Fibroblast of skin of right quadriceps (primary cell): ENCODE measurements around the gene COL18A1.

Experiments
- DNase-seq: peaks from one replicate; pipeline ENCODE4 v3.0.0-alpha.2; 2013

COL18A1 gene

DNA sequence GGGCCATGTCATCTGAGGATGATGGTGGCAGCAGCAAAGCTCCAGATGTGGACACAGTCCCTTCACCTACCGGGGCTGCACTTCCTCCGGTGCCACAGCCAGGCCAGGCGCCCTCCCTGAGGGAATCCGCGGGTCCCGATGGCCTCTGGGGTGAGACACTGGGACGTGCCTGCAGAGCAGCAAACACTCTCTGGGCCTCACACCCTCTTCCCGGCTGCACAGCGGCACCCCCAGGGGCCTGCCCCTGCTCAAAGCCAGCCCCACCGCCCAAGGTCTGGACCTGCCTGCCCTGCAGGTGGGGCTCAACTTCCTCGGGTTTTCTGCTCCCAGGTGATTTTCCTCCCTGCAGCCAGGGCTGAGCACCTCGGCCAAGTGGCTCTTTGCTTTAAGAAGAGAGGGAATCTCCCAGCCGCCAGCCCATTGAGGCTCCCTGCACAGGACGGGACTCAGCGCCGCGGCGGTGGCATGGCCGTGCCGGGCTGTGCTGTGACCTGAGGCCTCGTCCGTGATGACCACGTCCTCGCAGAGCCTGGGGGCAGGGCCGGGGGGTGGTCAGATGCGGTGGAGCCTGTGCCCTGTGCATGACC is 21.3 kb upstream of the COL18A1 start:
- no peak for DNase-seq

DNA sequence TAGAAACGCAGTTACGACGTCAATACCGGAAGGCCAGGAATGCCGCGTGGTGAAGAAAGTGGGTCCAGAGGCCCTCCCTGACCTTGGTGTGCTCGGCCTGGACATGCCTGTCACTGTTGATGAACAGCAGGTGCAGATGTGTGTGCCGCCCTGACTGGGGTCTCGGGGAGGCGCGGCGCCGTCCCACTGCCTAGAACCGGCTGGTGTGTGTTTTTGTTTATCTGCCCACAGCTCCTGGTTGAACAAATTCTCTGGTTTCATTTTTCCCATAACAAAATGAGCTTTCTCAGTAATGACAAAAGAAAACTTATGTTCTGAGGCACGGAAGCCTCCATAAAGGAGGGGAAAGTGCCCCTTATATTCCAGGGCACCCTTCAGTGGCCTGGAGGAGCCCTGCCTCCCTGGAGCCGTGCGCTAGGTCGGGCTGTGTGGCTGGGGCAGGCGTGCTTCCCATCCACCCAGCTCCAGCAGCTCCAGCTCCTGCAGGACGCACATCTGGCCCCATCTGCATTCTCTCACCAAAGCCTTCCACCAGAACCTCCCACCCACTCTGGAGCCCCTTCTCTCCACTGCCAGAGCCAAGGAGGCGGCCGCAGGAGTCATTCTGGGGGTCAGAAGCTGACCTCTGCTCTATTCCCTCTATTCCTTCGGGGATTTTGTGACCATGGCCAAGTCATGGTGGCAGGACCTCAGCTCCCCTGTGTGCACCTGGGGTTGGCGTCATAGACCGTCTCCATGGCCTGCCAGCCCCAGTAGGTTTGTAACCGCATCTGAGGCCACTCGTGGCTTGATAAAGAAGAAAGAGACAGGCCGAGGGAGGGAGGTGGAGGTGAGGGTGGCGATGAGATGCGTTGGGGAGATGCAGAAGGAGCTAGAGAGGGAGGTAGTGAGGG is 20.1 kb upstream of the COL18A1 start:
- no peak for DNase-seq

DNA sequence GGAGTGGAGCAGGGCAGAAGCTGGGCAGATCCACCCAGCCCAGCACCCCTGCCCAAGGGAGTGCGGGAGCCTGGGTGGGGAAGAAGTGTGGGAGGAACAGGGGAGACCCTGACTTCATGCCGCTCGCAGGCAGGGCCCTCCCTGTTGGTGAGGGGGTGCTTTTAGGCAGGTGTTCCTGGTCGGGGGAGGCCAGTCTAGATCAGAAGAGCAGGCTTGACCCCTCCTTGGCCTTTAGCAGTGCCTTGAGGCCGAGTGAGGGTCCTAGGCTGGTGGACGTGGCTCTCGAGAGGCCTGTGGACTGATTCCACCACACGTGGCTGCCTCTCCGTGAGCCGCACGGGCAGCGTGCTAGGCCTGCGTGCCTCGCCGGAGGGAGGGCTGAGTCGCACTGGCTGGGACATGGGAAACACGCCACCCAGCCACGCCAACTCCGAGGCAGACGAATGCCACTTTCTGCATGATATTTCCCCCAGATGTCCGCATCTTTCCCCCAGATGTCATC is 19.4 kb upstream of the COL18A1 start:
- no peak for DNase-seq

DNA sequence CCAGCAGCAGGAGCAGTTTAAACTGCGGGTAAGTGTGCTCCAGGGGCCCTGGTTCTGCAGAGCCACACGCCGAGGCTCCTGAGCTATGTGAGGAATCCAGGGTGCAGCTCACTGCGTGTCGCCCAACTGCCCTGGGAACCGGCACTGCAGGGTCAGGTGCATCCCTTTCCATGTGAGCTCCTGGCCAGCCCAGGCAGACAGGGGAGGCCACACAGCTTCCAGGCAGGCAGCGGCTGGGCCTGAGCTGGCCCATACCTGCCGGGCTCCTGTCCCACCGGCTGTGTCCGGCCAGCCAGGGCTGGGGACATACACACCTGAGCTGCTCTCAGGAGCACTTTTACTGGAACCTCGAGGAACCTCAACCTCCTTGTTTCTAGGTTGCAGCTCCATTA is 18.6 kb upstream of the COL18A1 start:
- no peak for DNase-seq

DNA sequence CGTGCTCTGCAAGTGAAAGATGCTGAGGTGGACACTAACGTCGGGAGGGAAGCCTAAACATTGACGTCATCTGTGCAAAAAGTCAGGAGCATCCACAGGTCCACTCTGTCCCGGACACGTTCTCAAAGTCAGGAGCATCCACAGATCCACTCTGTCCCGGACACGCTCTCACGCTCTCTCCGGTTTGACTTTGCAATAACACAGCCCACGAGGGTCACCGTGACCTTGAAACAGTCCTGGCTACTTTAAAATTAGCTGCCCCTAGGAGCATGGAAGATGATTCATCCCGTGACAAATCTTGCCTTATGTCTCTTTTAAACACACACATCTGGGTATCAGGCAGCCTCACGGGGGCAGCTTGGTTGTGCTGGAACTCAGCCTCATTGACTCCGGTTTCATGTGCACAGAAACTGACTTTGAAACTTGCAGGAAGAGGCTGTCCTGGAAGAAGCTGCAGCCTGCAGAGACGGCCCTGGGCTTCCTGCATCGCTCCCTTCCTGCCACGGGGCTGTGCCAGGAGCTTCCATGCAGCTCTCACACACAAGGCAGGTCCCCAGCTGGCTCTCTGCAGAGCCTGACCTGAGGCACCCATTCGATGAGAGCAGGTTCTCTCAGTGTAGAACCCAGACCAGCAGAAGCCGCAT is 18.1 kb upstream of the COL18A1 start:
- peak; percentile 87 for DNase-seq

DNA sequence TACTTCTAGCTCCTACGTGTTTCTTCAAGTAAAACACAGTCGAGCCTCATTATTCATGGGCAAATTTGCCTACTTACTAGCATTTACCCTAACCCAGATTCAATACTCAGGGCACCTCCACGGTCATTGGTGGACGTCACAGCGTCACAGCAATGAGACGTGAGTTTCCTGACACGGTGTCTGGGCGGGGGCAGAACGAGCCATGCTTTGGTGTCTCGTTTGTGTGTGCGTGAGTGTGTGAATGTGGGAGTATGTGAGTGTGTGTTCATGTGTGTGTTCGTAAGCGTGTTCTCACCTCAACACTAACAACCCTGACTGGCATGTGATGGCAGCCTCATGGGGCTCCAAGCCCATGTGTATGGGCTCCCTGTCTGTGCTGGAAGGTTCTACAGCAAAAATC is 17.5 kb upstream of the COL18A1 start:
- DNase-seq, result no peak

DNA sequence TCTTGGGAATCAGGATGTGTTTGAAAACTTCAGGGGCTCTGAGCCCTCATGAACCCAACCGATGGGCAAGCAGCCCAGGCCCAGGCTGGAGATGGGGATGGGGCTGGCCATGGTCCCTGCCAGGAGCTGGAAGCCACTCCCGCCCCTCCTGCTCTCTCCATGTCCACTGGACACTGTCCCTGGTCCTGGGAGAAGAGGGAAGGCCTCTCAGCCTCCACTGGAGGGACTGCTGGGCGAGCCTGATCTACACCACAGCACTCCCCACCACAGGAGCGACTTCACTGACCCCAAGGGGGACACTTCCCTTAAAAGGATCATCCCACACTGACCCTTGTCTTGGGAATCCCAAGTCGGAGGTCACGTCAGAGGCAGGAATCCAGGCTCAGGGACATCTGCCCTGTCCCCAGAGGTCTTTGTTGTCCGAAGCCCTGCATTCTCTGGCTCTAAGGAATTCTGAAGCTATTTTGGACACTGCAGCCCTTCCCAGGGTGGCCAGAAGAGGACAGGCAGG is 16.9 kb upstream of the COL18A1 start:
- DNase-seq, result no peak

DNA sequence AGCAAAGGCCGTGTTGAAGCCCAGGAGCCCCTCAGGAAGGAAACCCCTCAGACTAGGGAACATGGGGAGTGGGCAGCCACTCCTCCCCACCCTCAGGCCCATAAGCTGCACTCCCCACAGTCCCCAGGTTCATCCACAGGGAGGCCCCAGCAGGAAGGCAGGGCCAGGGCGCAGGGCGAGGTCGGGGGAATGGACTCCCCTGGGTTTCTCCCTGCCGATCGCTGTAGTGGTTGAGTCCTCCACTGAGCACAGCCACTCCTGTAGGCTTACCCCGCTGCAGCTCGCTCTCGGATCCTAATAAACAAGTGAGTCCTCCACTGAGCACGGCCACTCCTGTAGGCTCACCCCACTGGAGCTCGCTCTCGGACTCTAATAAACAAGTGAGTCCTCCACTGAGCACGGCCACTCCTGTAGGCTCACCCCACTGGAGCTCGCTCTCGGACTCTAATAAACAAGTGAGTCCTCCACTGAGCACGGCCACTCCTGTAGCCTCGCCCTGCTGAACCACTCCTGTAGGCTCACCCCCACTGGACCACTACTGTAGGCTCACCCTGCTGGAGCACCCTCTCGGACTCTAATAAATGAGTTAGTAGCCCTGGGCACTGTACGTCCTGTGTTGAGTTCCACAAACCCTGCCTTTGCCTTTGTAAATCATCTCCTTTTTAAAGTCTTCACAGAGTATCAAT is 16.2 kb upstream of the COL18A1 start:
- DNase-seq, result no peak

DNA sequence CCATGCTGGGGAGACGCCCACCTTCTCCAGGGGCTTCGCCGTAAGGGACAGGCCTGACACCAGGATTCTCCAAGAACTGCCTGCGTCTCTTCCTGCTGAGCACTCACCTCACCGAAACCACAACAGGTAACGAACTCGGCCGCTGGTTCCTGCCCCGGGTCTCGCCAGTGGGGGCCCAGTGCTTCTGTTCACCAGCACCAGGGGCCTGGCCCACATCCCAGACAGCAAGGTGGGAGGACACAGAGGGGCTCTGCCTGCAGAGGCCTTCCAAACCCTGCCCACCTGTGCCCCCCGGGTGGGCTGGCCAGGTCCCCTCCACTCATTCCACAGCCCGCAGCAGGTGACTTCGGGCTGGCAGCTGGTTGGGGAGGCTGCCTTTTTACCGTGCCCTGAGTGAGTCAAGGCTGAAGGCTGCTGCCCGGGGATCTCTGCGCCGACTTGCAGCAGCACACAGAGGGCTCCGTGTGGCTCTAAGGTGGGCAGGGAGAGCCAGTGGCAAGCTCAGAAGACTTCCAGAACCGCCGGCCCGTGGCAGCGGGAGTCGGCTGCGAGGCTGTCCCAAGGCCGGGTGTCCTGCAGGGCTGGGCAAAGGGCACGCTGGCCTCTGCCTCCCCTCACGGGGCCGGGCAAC is 14.7 kb upstream of the COL18A1 start:
- no peak for DNase-seq

DNA sequence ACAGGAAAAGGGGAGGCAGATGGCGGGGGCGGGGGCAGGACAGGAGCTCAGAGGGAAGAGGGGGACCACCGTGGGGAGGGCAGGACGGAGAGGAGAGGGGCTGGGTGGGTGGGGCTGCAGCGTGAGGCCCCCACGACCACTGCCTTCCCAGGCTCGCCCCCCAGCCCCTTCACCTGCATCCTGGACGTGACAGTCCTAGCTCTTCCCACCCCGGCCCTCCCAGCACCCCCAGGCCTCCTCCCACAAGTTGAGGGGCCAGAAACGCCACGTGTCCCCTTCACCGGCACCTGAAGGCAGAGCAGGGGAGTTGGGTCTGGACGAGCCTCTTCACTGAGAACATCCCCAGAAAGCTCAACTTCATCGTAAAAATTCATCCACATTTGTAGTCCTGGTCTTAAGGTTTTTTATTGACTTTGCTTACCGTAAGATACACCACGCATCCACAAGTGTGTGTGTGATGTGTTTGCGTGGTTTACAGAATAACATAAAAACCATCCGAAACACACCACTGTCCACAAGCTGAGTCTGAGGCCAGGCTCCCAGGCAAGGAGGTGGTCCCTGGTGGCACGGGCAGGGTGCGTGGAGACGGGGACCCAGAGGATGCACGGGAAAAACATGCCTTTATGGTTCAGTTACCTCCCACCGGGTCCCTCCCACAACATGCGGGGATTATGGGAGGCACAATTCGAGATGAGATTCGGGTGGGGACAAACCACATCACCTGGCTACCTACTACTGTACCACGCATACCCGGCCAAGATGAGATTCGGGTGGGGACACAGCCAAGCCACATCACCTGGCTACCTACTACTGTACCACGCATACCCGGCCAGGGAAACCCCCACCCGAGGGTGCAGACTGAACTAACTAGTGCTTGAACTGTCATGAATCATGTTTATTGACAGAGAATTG is 13.9 kb upstream of the COL18A1 start:
- no peak for DNase-seq

DNA sequence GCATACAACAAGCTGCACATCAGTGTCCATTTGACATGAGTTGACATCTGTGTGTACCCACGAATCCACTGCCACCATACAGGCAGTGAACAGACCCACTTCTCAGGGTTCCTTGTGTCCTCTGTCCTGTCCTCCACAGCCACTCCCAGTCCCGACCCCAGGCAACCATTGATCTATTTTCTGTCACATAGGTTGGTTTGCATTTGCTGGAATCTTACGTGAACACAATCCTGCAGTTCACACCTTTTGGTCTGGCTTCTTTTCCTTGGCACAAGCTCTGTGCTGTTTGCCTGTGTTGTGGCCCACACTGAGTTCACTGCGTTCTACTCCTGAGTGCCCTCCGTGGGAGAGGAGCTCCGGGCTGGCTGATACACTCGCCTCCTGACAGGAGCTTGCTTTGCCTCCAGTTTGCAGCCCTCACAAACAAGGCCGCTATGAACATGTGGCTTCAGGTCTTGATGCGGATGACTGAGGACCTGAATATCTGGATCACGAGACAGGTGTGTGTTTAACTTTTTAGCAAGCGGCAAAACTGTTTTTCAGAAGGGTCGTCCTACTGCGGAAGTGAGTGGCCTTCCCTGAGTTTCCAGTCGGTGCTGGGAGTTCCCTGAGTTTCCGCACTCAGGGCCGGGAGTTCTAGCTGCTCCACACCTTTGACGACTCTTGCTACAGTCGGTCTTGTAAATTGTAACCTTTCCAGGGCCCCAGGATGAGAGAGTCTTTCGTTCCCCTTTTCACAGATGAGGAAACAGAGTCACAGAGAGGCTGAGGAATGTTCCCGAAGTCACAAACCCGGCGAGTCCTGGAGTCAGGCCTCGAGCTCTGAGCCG is 13.0 kb upstream of the COL18A1 start:
- no peak for DNase-seq

DNA sequence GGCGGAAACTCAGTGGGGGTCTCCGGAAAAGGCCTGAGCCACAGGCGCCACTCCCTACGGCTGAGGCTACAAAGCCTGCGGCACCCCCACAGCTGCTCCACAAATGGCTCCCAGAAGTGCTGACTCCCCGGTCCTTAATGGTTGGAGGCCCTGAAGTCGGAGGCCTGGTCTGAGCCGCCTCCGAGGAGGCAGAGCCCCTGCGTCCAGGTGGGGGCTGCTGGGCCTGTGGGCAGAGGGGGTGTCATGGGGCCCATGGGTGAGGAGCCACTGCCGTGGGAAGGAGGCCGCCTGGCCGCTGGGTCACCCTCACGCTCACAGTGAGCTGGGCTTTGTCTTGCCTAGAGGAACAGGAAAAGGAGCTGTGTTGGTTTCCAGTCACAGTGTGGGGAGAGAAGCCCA is 12.4 kb upstream of the COL18A1 start:
- DNase-seq, result no peak

DNA sequence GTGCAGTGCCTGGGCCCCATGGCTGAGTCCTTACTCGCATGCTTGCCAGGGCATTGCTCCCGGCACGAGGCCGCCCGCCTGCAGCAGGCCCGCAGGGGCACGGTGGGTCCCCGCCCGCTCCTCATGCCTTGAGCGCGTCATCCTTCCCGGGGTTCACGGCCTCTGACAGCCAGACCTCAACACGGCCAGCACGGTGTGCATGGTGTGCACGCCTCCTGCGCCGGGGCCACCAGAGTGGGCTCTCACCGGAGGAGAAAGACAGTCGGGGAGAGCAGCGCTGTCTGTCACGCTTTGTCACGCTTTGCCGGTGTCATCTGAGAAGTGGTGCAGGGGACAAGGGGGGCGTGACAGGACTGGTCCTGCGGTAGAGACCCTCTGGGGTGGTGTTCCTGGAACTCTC is 11.9 kb upstream of the COL18A1 start:
- DNase-seq, result no peak

DNA sequence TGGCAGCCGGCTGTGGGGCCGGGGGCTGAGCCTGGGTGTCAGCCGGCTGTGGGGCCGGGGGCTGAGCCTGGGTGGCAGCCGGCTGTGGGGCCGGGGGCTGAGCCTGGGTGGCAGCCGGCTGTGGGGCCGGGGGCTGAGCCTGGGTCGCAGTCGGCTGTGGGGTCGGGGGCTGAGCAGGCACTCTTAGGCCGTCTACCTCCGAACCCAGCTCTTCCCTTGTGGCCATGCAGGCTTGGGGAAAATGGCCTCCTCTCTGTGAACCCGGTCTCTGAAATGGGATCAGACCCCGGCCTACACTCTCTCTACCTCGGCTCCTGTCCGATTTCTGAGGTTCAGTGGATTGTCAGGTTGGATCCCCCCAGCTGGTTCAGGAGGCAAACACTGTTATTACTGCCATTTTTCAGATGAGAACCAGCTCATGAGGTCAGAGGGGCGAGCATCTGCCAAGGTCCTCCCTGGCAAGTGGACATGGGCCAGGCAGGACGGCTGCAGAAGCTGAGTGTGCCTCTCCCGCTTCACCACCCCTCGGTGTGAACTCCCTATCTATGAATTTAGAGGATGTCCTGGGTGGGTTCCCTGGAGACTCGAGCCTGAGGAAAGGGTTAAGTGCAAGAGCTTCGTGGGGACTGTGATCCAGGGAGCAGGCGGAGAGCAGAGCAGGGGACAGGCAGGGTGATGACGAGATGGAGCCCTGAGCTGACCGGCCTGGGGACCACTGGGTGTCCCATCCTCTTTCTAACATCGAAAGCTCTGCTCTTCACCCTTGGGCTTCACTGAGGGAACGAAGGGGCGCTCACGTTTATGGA is 10.9 kb upstream of the COL18A1 start:
- DNase-seq, result no peak

DNA sequence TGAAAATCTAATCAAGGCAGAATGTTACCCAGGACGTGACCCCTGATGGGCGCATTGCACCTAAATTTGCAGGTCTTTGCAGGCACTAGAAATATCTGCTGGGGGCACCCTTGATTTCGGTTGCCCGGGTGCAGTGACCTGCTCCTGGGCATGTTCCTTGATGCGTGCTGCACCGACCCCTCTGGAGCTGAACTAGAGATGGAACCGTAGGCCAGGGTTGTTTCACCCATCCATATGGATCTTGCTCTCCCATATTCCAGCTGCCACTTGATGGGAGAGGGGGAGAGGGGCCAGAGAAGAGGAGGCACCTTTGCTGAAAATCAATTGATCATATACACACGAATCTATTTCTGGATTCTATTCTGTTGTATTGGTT is 8.4 kb upstream of the COL18A1 start:
- no peak for DNase-seq

DNA sequence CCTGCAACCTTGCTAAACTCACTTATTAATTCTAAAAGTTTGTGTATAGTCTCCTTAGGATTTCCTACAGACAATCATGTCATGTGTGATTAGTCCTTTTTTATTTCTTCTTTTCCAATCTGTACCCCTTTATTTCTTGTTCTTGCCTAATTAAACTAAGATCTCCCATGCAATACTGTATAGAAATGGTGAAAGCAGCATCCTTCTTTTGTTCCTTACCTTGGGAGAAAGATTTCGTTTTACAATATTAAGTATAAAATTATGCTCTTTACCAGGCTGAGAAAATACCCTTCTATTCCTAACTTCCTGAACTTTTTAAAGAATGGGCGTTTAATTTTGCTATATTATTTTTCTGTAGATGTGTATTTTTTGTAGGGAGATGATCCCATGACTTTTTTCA is 7.6 kb upstream of the COL18A1 start:
- DNase-seq, result no peak

DNA sequence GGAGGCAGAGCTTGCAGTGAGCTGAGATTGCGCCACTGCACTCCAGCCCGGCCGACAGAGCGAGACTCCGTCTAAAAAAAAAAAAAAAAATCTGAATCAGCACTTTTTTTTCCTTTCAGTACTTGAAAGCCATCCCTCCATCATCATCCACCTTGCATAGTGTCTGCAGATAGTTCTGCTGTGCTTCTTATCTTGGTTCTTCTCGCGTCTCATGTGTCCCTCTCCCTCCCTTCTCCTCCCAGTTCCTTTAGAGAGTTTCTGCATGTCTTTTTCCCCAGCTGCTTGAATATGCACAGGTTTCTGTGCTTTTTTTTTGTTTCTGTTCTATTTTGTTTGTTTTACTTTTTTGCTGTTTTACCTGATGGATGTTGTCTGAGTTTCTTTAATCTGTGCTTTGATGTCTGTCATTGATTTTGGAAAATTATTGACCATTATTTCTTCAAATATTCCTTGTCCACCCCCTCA is 3.9 kb upstream of the COL18A1 start:
- no peak for DNase-seq

DNA sequence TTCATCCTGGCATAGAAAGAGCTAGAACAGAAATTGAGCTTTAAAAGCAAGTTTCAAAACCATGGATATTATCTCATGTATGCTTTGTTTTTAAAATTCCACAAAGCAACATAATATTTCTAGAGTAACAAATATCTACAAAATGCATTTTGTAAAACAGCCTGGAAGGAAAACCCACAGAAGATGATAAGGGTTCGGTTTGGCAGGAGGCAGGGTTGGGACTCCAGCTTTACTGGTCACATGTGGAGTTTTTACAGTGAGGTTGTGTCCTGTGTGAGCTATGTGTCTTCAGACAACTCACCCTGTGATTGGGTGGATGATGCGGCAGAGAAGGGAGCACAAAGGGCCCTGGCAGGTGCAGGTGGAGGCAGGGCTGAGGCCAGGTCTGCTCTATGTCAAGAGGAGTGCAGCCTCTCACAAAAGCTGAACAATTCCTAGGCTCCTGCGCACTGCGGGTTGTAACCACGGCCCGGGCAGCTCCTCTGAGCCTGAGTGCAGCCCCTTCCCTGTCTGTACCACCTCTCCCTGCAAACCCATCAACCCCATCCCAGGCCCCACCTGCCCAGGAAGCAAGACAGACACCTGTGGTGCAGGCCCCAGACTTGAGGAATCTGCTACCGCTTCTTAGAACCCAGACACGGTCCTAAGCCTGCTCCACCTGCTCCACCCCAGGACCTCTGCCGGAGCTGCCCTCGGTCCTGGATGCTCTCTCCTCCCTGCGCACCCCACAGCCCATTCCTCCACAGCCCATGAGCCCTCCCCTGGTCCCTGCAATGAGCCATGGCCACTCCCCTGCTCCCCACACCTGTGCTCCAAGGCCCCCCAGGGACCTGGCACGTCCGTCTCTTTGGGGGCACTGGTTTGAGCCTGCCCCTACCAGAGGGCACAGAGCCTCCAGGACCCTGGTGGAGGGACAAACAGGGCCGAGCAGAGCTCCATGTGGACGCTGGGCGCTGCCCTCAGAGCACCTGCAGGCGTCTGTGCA is 2.8 kb upstream of the COL18A1 start:
- DNase-seq, result no peak
